GM23338 (cell line): ENCODE results near the gene PPP2R3B. TPM values are rescaled to one million over a fixed set of nuclear protein-coding genes. Genes with fewer than 3 reads are reported as not detected.

Experiments
- ATAC-seq: fragments of 200-7000 bp; cut with Tn5 transposase; 3 replicates; pipeline ENCODE4 v1.9.1; 2020
- DNase-seq: peaks from one replicate; pipeline ENCODE4 v3.0.0-alpha.2; 2015; ENCODE audit warnings: low spot score
- H2AFZ ChIP-seq: fragments of 200-600 bp; sonication (generic); 2 replicates; pipeline ENCODE4 v1.8.0; 2016; ENCODE audit warnings: antibody characterized with exemption, mild to moderate bottlenecking, moderate library complexity
- H3F3A ChIP-seq: fragments of 200-600 bp; sonication (generic); replicated peaks from 2 replicates; pipeline ENCODE4 v1.8.0; 2017; ENCODE audit warnings: antibody characterized with exemption, mixed run types, low read depth
- H3K27ac ChIP-seq: fragments of 200-600 bp; sonication (generic); 2 replicates; pipeline ENCODE4 v1.6.1; 2016; ENCODE audit warnings: low read depth
- H3K27me3 ChIP-seq: fragments of 200-600 bp; sonication (generic); 2 replicates; pipeline ENCODE4 v1.8.0; 2016; ENCODE audit warnings: mild to moderate bottlenecking, mixed run types, moderate library complexity; ENCODE audit not compliant: insufficient read depth
- H3K36me3 ChIP-seq: fragments of 200-600 bp; sonication (generic); 2 replicates; pipeline ENCODE4 v1.8.0; 2016; ENCODE audit warnings: mild to moderate bottlenecking; ENCODE audit not compliant: insufficient read depth
- H3K4me1 ChIP-seq: fragments of 200-600 bp; sonication (generic); 2 replicates; pipeline ENCODE4 v1.8.0; 2016; ENCODE audit warnings: mild to moderate bottlenecking, moderate library complexity; ENCODE audit not compliant: insufficient read depth
- H3K4me2 ChIP-seq: fragments of 200-600 bp; sonication (generic); 2 replicates; pipeline ENCODE4 v1.7.1; 2017; ENCODE audit warnings: mixed run types
- H3K4me3 ChIP-seq: fragments of 200-600 bp; sonication (generic); 2 replicates; pipeline ENCODE4 v1.6.1; 2016; ENCODE audit warnings: mixed run types
- H3K79me2 ChIP-seq: fragments of 200-600 bp; sonication (generic); replicated peaks from 2 replicates; pipeline ENCODE4 v1.8.0; 2017; ENCODE audit warnings: mild to moderate bottlenecking; ENCODE audit not compliant: insufficient read depth
- H3K9me2 ChIP-seq: fragments of 200-600 bp; sonication (generic); 2 replicates; pipeline ENCODE4 v1.8.0; 2017; ENCODE audit not compliant: insufficient read depth
- H4K20me1 ChIP-seq: fragments of 200-600 bp; sonication (generic); replicated peaks from 2 replicates; pipeline ENCODE4 v1.8.0; 2017; ENCODE audit warnings: mild to moderate bottlenecking; ENCODE audit not compliant: insufficient read depth
- H3K27ac Mint-ChIP-seq: 2 replicates; pipeline ENCODE4 v1.8.0; 2020; ENCODE audit warnings: inconsistent platforms, mild to moderate bottlenecking, moderate library complexity, mixed read lengths
- H3K27me3 Mint-ChIP-seq: 3 replicates; pipeline ENCODE4 v1.8.0; 2022; ENCODE audit warnings: low read depth, mild to moderate bottlenecking, moderate library complexity, mixed read lengths, inconsistent platforms; ENCODE audit not compliant: insufficient read depth, poor library complexity
- H3K36me3 Mint-ChIP-seq: 3 replicates; pipeline ENCODE4 v1.8.0; 2021; ENCODE audit warnings: low read depth, mild to moderate bottlenecking, inconsistent platforms, moderate library complexity, mixed read lengths
- H3K4me1 Mint-ChIP-seq: 3 replicates; pipeline ENCODE4 v1.8.0; 2020; ENCODE audit warnings: mild to moderate bottlenecking, inconsistent platforms, mixed read lengths
- H3K4me3 Mint-ChIP-seq: 3 replicates; pipeline ENCODE4 v1.8.0; 2021; ENCODE audit warnings: moderate library complexity, mild to moderate bottlenecking, inconsistent platforms, mixed read lengths
- H3K9me3 Mint-ChIP-seq: 3 replicates; pipeline ENCODE4 v1.8.0; 2020; ENCODE audit warnings: moderate library complexity, mild to moderate bottlenecking, inconsistent platforms, mixed read lengths
- EZH2 ChIP-seq: fragments of 200-600 bp; sonication (generic); IDR thresholded peaks from one replicate; pipeline ENCODE4 v1.8.0; 2017; ENCODE audit warnings: antibody characterized with exemption, mild to moderate bottlenecking, low read depth; ENCODE audit not compliant: unreplicated experiment
- JUNB ChIP-seq: IDR thresholded peaks from one replicate; pipeline ENCODE4 v1.6.1; 2016; ENCODE audit warnings: antibody characterized with exemption; ENCODE audit not compliant: unreplicated experiment
- STAT1 ChIP-seq: IDR thresholded peaks from one replicate; pipeline ENCODE4 v1.6.1; 2016; ENCODE audit warnings: antibody characterized with exemption; ENCODE audit not compliant: unreplicated experiment
- ZNF114 ChIP-seq: fragments of 250-450 bp; sonication (Bioruptor Pico); IDR thresholded peaks from 2 replicates; pipeline ENCODE4 v1.5.0; 2020; ENCODE audit warnings: mild to moderate bottlenecking, moderate library complexity
- ZNF331 ChIP-seq: fragments of 250-450 bp; sonication (Bioruptor Pico); IDR thresholded peaks from 2 replicates; pipeline ENCODE4 v1.5.0; 2020; ENCODE audit warnings: low read depth, mild to moderate bottlenecking, moderate library complexity
- polyA plus RNA-seq: library from polyadenylated mRNA; unstranded; fragments of >200 nt; fragmentation: Nextera tagmentation; extraction: Ambion mirVana; gene quantifications from 2 replicates; pipeline ENCODE4 v1.2.1, GENCODE V29; 2016
- total RNA-seq: library from RNA; depleted of rRNA; stranded (reverse); fragments of >200 nt; shearing (Covaris generic); gene quantifications from 2 replicates; pipeline ENCODE4 v1.2.3, GENCODE V29; 2014
- TF ChIP-seq, protein P1 (sequence below): fragments of 250-450 bp; sonication (Bioruptor Pico); IDR thresholded peaks from 2 replicates; pipeline ENCODE4 v1.5.0; 2020; ENCODE audit warnings: mild to moderate bottlenecking, moderate library complexity
- TF ChIP-seq, protein P2 (sequence below): IDR thresholded peaks from 2 replicates; pipeline ENCODE4 v1.6.1; 2016; ENCODE audit warnings: antibody characterized with exemption
- TF ChIP-seq, protein P3 (sequence below): IDR thresholded peaks from one replicate; pipeline ENCODE4 v1.6.1; 2018; ENCODE audit warnings: antibody characterized with exemption; ENCODE audit not compliant: unreplicated experiment

The PPP2R3B gene
- total and polyA plus RNA-seq, 2 experiments from 2014 or later, result 50.1 to 104 TPM

DNA sequence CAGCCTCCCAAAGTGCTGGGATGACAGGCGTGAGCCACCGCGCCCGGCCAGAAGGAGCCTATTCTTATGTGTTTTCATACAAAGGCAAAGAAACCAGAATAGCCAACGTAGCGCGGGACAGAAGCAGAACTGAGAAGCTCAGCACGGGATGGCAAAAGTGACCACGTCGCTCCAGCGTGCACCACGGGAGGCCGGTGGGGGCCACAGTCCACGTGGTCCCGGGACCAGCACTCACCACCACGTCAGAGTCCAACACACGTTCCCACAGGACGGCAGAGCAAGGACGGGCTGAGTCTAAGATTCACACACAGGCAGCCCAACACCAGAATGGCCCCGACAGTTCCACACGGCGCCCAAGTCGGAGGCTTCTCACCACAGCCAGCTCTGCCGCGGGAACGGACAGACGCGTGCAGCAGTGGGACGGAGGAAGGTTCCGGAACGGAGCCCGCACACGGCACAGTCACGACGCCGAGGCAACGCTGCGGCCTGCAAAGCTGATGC, 49.3 kb downstream of the PPP2R3B start (continued):
- TF ChIP-seq, protein P1, sequence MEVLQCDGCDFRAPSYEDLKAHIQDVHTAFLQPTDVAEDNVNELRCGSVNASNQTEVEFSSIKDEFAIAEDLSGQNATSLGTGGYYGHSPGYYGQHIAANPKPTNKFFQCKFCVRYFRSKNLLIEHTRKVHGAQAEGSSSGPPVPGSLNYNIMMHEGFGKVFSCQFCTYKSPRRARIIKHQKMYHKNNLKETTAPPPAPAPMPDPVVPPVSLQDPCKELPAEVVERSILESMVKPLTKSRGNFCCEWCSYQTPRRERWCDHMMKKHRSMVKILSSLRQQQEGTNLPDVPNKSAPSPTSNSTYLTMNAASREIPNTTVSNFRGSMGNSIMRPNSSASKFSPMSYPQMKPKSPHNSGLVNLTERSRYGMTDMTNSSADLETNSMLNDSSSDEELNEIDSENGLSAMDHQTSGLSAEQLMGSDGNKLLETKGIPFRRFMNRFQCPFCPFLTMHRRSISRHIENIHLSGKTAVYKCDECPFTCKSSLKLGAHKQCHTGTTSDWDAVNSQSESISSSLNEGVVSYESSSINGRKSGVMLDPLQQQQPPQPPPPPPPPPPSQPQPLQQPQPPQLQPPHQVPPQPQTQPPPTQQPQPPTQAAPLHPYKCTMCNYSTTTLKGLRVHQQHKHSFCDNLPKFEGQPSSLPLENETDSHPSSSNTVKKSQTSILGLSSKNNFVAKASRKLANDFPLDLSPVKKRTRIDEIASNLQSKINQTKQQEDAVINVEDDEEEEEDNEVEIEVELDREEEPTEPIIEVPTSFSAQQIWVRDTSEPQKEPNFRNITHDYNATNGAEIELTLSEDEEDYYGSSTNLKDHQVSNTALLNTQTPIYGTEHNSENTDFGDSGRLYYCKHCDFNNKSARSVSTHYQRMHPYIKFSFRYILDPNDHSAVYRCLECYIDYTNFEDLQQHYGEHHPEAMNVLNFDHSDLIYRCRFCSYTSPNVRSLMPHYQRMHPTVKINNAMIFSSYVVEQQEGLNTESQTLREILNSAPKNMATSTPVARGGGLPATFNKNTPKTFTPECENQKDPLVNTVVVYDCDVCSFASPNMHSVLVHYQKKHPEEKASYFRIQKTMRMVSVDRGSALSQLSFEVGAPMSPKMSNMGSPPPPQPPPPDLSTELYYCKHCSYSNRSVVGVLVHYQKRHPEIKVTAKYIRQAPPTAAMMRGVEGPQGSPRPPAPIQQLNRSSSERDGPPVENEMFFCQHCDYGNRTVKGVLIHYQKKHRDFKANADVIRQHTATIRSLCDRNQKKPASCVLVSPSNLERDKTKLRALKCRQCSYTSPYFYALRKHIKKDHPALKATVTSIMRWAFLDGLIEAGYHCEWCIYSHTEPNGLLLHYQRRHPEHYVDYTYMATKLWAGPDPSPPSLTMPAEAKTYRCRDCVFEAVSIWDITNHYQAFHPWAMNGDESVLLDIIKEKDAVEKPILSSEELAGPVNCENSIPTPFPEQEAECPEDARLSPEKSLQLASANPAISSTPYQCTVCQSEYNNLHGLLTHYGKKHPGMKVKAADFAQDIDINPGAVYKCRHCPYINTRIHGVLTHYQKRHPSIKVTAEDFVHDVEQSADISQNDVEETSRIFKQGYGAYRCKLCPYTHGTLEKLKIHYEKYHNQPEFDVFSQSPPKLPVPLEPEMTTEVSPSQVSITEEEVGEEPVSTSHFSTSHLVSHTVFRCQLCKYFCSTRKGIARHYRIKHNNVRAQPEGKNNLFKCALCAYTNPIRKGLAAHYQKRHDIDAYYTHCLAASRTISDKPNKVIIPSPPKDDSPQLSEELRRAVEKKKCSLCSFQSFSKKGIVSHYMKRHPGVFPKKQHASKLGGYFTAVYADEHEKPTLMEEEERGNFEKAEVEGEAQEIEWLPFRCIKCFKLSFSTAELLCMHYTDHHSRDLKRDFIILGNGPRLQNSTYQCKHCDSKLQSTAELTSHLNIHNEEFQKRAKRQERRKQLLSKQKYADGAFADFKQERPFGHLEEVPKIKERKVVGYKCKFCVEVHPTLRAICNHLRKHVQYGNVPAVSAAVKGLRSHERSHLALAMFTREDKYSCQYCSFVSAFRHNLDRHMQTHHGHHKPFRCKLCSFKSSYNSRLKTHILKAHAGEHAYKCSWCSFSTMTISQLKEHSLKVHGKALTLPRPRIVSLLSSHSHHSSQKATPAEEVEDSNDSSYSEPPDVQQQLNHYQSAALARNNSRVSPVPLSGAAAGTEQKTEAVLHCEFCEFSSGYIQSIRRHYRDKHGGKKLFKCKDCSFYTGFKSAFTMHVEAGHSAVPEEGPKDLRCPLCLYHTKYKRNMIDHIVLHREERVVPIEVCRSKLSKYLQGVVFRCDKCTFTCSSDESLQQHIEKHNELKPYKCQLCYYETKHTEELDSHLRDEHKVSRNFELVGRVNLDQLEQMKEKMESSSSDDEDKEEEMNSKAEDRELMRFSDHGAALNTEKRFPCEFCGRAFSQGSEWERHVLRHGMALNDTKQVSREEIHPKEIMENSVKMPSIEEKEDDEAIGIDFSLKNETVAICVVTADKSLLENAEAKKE (CRISPR knock-in tag), result no peak

- H3K36me3 ChIP-seq, result no peaks in the 10 kb centered on the region
- DNase-seq (no peak), ATAC-seq (no peak)
- no peak overlapping the region for H3K4me3 ChIP-seq
- no peak overlapping the region for H3K4me2 ChIP-seq
- 0 out of 2 replicates have a peak, but pooled peaks cover 2% of the 10 kb centered on the region for H3K79me2 ChIP-seq
- no peak overlapping the region for H3K4me3 Mint-ChIP-seq
- no peaks in the 10 kb centered on the region for H4K20me1 ChIP-seq
- peak overlapping the region; percentile 47 for H3K27ac Mint-ChIP-seq
- peaks cover 32% of the 10 kb centered on the region for H3K9me3 Mint-ChIP-seq
- no peaks in the 10 kb centered on the region for H3K4me1 ChIP-seq
- peaks cover 3% of the 10 kb centered on the region; the same call in 1 of the 3 replicates for H3K4me1 Mint-ChIP-seq
- H3K27me3 ChIP-seq, result no peaks in the 10 kb centered on the region
- no peak overlapping the region for H3K27ac ChIP-seq
- H3K36me3 Mint-ChIP-seq, result peaks cover 44% of the 10 kb centered on the region
- no peaks in the 10 kb centered on the region for H3K9me2 ChIP-seq
- H2AFZ ChIP-seq, result no peak overlapping the region
- peaks cover 19% of the 10 kb centered on the region for H3K27me3 Mint-ChIP-seq
- H3F3A ChIP-seq, result no peaks in the 10 kb centered on the region
- TF ChIP-seq, protein P2, sequence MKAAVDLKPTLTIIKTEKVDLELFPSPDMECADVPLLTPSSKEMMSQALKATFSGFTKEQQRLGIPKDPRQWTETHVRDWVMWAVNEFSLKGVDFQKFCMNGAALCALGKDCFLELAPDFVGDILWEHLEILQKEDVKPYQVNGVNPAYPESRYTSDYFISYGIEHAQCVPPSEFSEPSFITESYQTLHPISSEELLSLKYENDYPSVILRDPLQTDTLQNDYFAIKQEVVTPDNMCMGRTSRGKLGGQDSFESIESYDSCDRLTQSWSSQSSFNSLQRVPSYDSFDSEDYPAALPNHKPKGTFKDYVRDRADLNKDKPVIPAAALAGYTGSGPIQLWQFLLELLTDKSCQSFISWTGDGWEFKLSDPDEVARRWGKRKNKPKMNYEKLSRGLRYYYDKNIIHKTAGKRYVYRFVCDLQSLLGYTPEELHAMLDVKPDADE, result no peak
- TF ChIP-seq ZNF114 (CRISPR knock-in tag), result no peak
- TF ChIP-seq EZH2, result no peak
- no peak for TF ChIP-seq STAT1
- TF ChIP-seq JUNB, result no peak
- TF ChIP-seq, protein P3, sequence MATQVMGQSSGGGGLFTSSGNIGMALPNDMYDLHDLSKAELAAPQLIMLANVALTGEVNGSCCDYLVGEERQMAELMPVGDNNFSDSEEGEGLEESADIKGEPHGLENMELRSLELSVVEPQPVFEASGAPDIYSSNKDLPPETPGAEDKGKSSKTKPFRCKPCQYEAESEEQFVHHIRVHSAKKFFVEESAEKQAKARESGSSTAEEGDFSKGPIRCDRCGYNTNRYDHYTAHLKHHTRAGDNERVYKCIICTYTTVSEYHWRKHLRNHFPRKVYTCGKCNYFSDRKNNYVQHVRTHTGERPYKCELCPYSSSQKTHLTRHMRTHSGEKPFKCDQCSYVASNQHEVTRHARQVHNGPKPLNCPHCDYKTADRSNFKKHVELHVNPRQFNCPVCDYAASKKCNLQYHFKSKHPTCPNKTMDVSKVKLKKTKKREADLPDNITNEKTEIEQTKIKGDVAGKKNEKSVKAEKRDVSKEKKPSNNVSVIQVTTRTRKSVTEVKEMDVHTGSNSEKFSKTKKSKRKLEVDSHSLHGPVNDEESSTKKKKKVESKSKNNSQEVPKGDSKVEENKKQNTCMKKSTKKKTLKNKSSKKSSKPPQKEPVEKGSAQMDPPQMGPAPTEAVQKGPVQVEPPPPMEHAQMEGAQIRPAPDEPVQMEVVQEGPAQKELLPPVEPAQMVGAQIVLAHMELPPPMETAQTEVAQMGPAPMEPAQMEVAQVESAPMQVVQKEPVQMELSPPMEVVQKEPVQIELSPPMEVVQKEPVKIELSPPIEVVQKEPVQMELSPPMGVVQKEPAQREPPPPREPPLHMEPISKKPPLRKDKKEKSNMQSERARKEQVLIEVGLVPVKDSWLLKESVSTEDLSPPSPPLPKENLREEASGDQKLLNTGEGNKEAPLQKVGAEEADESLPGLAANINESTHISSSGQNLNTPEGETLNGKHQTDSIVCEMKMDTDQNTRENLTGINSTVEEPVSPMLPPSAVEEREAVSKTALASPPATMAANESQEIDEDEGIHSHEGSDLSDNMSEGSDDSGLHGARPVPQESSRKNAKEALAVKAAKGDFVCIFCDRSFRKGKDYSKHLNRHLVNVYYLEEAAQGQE, result no peak
- TF ChIP-seq ZNF331, result no peak
Observed at GRCh38 chrX:336227-336626, 50.5 kb downstream of the PPP2R3B start.
